ENCODE measurements around the gene TEDC2.

TEDC2 gene

GRCh38 chr16:2465653-2466415, 5.9 kb downstream of the TEDC2 start:
- H3K9me3 ChIP-seq (ENCODE audit: control insufficient read depth in 1 of 2, low read length in 2 of 2) = no peaks in the 10 kb centered on the region
- H3K36me3 ChIP-seq (ENCODE audit: control insufficient read depth in 1 of 2, insufficient read depth in 2 of 2, low read length in 2 of 2) = no peaks in the 10 kb centered on the region
- H3K27me3 ChIP-seq (ENCODE audit: control insufficient read depth in 1 of 2, insufficient read depth in 2 of 2, low read length in 2 of 2) = peaks cover 21 to 34% of the 10 kb centered on the region in 2 donors
- no peak overlapping the region for H3K9ac ChIP-seq (ENCODE audit: low read depth in 1 of 2, low read length in 2 of 2)
- H3K4me3 ChIP-seq (ENCODE audit: low read depth in 1 of 2, low read length in 2 of 2) = no peak overlapping the region
- peaks cover 0 to 7% of the 10 kb centered on the region in 2 donors for H3K4me1 ChIP-seq (ENCODE audit: control insufficient read depth in 1 of 2, insufficient read depth in 2 of 2, low read length in 2 of 2)
- H3K27ac ChIP-seq (ENCODE audit: low read depth, low read length) = no peak overlapping the region

- Histone ChIP-seq H3K36me3 (ENCODE audit: control insufficient read depth in 1 of 2, insufficient read depth in 2 of 2, low read length in 2 of 2) (no peaks in the 10 kb centered on the region), H3K4me1 (ENCODE audit: control insufficient read depth in 1 of 2, insufficient read depth in 2 of 2, low read length in 2 of 2) (peaks cover 2 to 7% of the 10 kb centered on the region in 2 donors), H3K9me3 (ENCODE audit: control insufficient read depth in 1 of 2, low read length in 2 of 2) (no peaks in the 10 kb centered on the region), H3K4me3 (ENCODE audit: low read depth in 1 of 2, low read length in 2 of 2) (peak overlapping the region in 1 of 2 donors; percentile 54), H3K27me3 (ENCODE audit: control insufficient read depth in 1 of 2, insufficient read depth in 2 of 2, low read length in 2 of 2) (peaks cover 23 to 40% of the 10 kb centered on the region in 2 donors), H3K27ac (ENCODE audit: low read depth, low read length) (no peak overlapping the region), H3K9ac (ENCODE audit: low read depth in 1 of 2, low read length in 2 of 2) (no peak overlapping the region)
These were observed 7.0 kb downstream of the TEDC2 start for GRCh38 chr16:2466667-2467527.

- H3K4me3 ChIP-seq (ENCODE audit: low read depth in 1 of 2, low read length in 2 of 2) = peak overlapping the region; percentile 40 to 54
- no peak overlapping the region for H3K27ac ChIP-seq (ENCODE audit: low read depth, low read length)
- no peak overlapping the region for H3K9ac ChIP-seq (ENCODE audit: low read depth in 1 of 2, low read length in 2 of 2)
- H3K9me3 ChIP-seq (ENCODE audit: control insufficient read depth in 1 of 2, low read length in 2 of 2) = no peaks in the 10 kb centered on the region
- peaks cover 4 to 7% of the 10 kb centered on the region in 2 donors for H3K4me1 ChIP-seq (ENCODE audit: control insufficient read depth in 1 of 2, insufficient read depth in 2 of 2, low read length in 2 of 2)
- H3K36me3 ChIP-seq (ENCODE audit: control insufficient read depth in 1 of 2, insufficient read depth in 2 of 2, low read length in 2 of 2) = no peaks in the 10 kb centered on the region
- H3K27me3 ChIP-seq (ENCODE audit: control insufficient read depth in 1 of 2, insufficient read depth in 2 of 2, low read length in 2 of 2) = peaks cover 31 to 48% of the 10 kb centered on the region in 2 donors
These were observed 7.8 kb downstream of the TEDC2 start for GRCh38 chr16:2467528-2468232.

- no peaks in the 10 kb centered on the region for H3K36me3 ChIP-seq (ENCODE audit: control insufficient read depth in 1 of 2, insufficient read depth in 2 of 2, low read length in 2 of 2)
- peak overlapping the region; percentile 40 to 54 for H3K4me3 ChIP-seq (ENCODE audit: low read depth in 1 of 2, low read length in 2 of 2)
- no peak overlapping the region for H3K9ac ChIP-seq (ENCODE audit: low read depth in 1 of 2, low read length in 2 of 2)
- H3K27me3 ChIP-seq (ENCODE audit: control insufficient read depth in 1 of 2, insufficient read depth in 2 of 2, low read length in 2 of 2) = peaks cover 37 to 54% of the 10 kb centered on the region in 2 donors
- no peak overlapping the region for H3K27ac ChIP-seq (ENCODE audit: low read depth, low read length)
- H3K9me3 ChIP-seq (ENCODE audit: control insufficient read depth in 1 of 2, low read length in 2 of 2) = no peaks in the 10 kb centered on the region
- H3K4me1 ChIP-seq (ENCODE audit: control insufficient read depth in 1 of 2, insufficient read depth in 2 of 2, low read length in 2 of 2) = peaks cover 4 to 7% of the 10 kb centered on the region in 2 donors
These were observed 8.4 kb downstream of the TEDC2 start for GRCh38 chr16:2468233-2468724.

GRCh38 chr16:2468725-2469398, 9.0 kb downstream of the TEDC2 start:
- H3K27ac ChIP-seq (ENCODE audit: low read depth, low read length) = no peak overlapping the region
- H3K9ac ChIP-seq (ENCODE audit: low read depth in 1 of 2, low read length in 2 of 2) = no peak overlapping the region
- H3K4me3 ChIP-seq (ENCODE audit: low read depth in 1 of 2, low read length in 2 of 2) = peak overlapping the region in 1 of 2 donors; percentile 40
- H3K9me3 ChIP-seq (ENCODE audit: control insufficient read depth in 1 of 2, low read length in 2 of 2) = no peaks in the 10 kb centered on the region
- H3K27me3 ChIP-seq (ENCODE audit: control insufficient read depth in 1 of 2, insufficient read depth in 2 of 2, low read length in 2 of 2) = peaks cover 39 to 56% of the 10 kb centered on the region in 2 donors
- H3K36me3 ChIP-seq (ENCODE audit: control insufficient read depth in 1 of 2, insufficient read depth in 2 of 2, low read length in 2 of 2) = no peaks in the 10 kb centered on the region
- H3K4me1 ChIP-seq (ENCODE audit: control insufficient read depth in 1 of 2, insufficient read depth in 2 of 2, low read length in 2 of 2) = peaks cover 4 to 7% of the 10 kb centered on the region in 2 donors

GRCh38 chr16:2469399-2470233, 9.7 kb downstream of the TEDC2 start:
- Histone ChIP-seq H3K9ac (ENCODE audit: low read depth in 1 of 2, low read length in 2 of 2) (no peak overlapping the region), H3K36me3 (ENCODE audit: control insufficient read depth in 1 of 2, insufficient read depth in 2 of 2, low read length in 2 of 2) (no peaks in the 10 kb centered on the region), H3K4me1 (ENCODE audit: control insufficient read depth in 1 of 2, insufficient read depth in 2 of 2, low read length in 2 of 2) (peaks cover 7 to 9% of the 10 kb centered on the region in 2 donors), H3K9me3 (ENCODE audit: control insufficient read depth in 1 of 2, low read length in 2 of 2) (no peaks in the 10 kb centered on the region), H3K27ac (ENCODE audit: low read depth, low read length) (no peak overlapping the region), H3K4me3 (ENCODE audit: low read depth in 1 of 2, low read length in 2 of 2) (no peak overlapping the region), H3K27me3 (ENCODE audit: control insufficient read depth in 1 of 2, insufficient read depth in 2 of 2, low read length in 2 of 2) (peaks cover 39 to 56% of the 10 kb centered on the region in 2 donors)

- Histone ChIP-seq H3K27me3 (ENCODE audit: control insufficient read depth in 1 of 2, insufficient read depth in 2 of 2, low read length in 2 of 2) (peaks cover 39 to 56% of the 10 kb centered on the region in 2 donors), H3K27ac (ENCODE audit: low read depth, low read length) (no peak overlapping the region), H3K4me3 (ENCODE audit: low read depth in 1 of 2, low read length in 2 of 2) (no peak overlapping the region), H3K9me3 (ENCODE audit: control insufficient read depth in 1 of 2, low read length in 2 of 2) (no peaks in the 10 kb centered on the region), H3K36me3 (ENCODE audit: control insufficient read depth in 1 of 2, insufficient read depth in 2 of 2, low read length in 2 of 2) (no peaks in the 10 kb centered on the region), H3K4me1 (ENCODE audit: control insufficient read depth in 1 of 2, insufficient read depth in 2 of 2, low read length in 2 of 2) (peaks cover 7 to 9% of the 10 kb centered on the region in 2 donors), H3K9ac (ENCODE audit: low read depth in 1 of 2, low read length in 2 of 2) (no peak overlapping the region)
These were observed 10.3 kb downstream of the TEDC2 start for GRCh38 chr16:2470234-2470601.

GRCh38 chr16:2470603-2471015, 10.7 kb downstream of the TEDC2 start:
- Histone ChIP-seq H3K36me3 (ENCODE audit: control insufficient read depth in 1 of 2, insufficient read depth in 2 of 2, low read length in 2 of 2) (no peaks in the 10 kb centered on the region), H3K4me3 (ENCODE audit: low read depth in 1 of 2, low read length in 2 of 2) (no peak overlapping the region), H3K4me1 (ENCODE audit: control insufficient read depth in 1 of 2, insufficient read depth in 2 of 2, low read length in 2 of 2) (peaks cover 7 to 9% of the 10 kb centered on the region in 2 donors), H3K9me3 (ENCODE audit: control insufficient read depth in 1 of 2, low read length in 2 of 2) (no peaks in the 10 kb centered on the region), H3K27me3 (ENCODE audit: control insufficient read depth in 1 of 2, insufficient read depth in 2 of 2, low read length in 2 of 2) (peaks cover 39 to 56% of the 10 kb centered on the region in 2 donors), H3K9ac (ENCODE audit: low read depth in 1 of 2, low read length in 2 of 2) (no peak overlapping the region), H3K27ac (ENCODE audit: low read depth, low read length) (no peak overlapping the region)

Data from duodenal mucosa (tissue), 2 donors.